Spleen (tissue), 11 donors: ENCODE results near the gene NMT2. TPM values are rescaled to one million over a fixed set of nuclear protein-coding genes. Genes with fewer than 3 reads are reported as not detected.

Experiments
- DNase-seq: peaks from one replicate; pipeline ENCODE4 v3.0.0-alpha.2; 2020
- H3K27ac ChIP-seq, 8 donors: fragments of 200-600 bp; sonication (generic) in 7 of 8; 1 replicate in 4 of 8; 2 replicates in 4 of 8; pipeline versions ENCODE4 v1.5.0 to v1.8.0; 2016 to 2021; ENCODE audit warnings: inconsistent platforms in 4 of 8, mild to moderate bottlenecking in 4 of 8, moderate library complexity in 1 of 8
- H3K27me3 ChIP-seq, 7 donors: fragments of 200-600 bp; sonication (generic) in 6 of 7; replicated peaks in 1 of 7; 1 replicate in 4 of 7; 2 replicates in 3 of 7; pipeline versions ENCODE4 v1.5.0 to v1.8.0; 2016 to 2021; ENCODE audit warnings: inconsistent platforms in 3 of 7, mild to moderate bottlenecking in 1 of 7
- H3K36me3 ChIP-seq, 6 donors: fragments of 200-600 bp; sonication (generic) in 5 of 6; 1 replicate in 4 of 6; 2 replicates in 2 of 6; pipeline versions ENCODE4 v1.5.0 to v1.8.0; 2016 to 2021; ENCODE audit warnings: inconsistent platforms in 2 of 6
- H3K4me1 ChIP-seq, 6 donors: fragments of 200-600 bp; sonication (generic) in 5 of 6; 1 replicate in 3 of 6; 2 replicates in 3 of 6; pipeline versions ENCODE4 v1.5.0 to v1.8.0; 2016 to 2021; ENCODE audit warnings: inconsistent platforms in 3 of 6
- H3K4me3 ChIP-seq, 8 donors: fragments of 200-600 bp; sonication (generic) in 7 of 8; 1 replicate in 4 of 8; 2 replicates in 4 of 8; pipeline versions ENCODE4 v1.5.0 to v1.8.0; 2016 to 2021; ENCODE audit warnings: inconsistent platforms in 4 of 8, mild to moderate bottlenecking in 4 of 8, moderate library complexity in 2 of 8
- H3K9me3 ChIP-seq, 8 donors: fragments of 200-600 bp; sonication (generic) in 7 of 8; 1 replicate in 4 of 8; 2 replicates in 4 of 8; pipeline versions ENCODE4 v1.5.0 to v1.8.0; 2016 to 2021; ENCODE audit warnings: inconsistent platforms in 4 of 8
- CTCF ChIP-seq, 11 experiments: fragments of 200-600 bp in 7 of 11; fragments of 450-650 bp in 4 of 11; sonication (generic) in 4 of 11; IDR thresholded peaks in 8 of 11; conservative IDR thresholded peaks in 3 of 11; 1 replicate in 7 of 11; 2 replicates in 4 of 11; pipeline versions ENCODE4 v1.4.0 to v1.8.0; 2016 to 2021; ENCODE audit warnings: antibody characterized with exemption in 11 of 11, inconsistent platforms in 4 of 11, mild to moderate bottlenecking in 1 of 11
- POLR2A ChIP-seq, 3 donors: fragments of 450-650 bp; IDR thresholded peaks; one replicate each; pipeline ENCODE4 v1.5.1; 2017; ENCODE audit warnings: antibody characterized with exemption in 3 of 3, mild to moderate bottlenecking in 1 of 3
- POLR2AphosphoS5 ChIP-seq, 3 donors: sonication (generic); formaldehyde crosslinking; IDR thresholded peaks; one replicate each; pipeline ENCODE4 v1.5.1; 2017; ENCODE audit warnings: antibody characterized with exemption in 3 of 3
- WGBS, 5 donors: extraction: QIAGEN DNeasy Blood & Tissue Kit in 3 of 5; methylation state at CpG; one replicate each; pipeline versions ENCODE4 v1.1.5 to v1.1.7; 2013 to 2018; 5-methylcytosine and 5-hydroxymethylcytosine counted together
- intact Hi-C: fragments of 100-400 bp; cut with DNase I; formaldehyde crosslinking; loops from one replicate; pipeline ENCODE4 v1.15.0; 2023; ENCODE audit warnings: low total_unique reads
- polyA plus RNA-seq, 3 donors: library from polyadenylated mRNA; stranded (reverse); fragments of 200-250 nt; gene quantifications; one replicate each; pipeline ENCODE4 v1.2.1, GENCODE V29; 2013
- total RNA-seq, 7 donors: library from RNA; depleted of rRNA in 3 of 7; stranded (reverse); fragments of >200 nt in 3 of 7; fragmentation: NEBNext Ultra II Directional in 4 of 7; extraction: Animal tissue kit (Norgen Biotek cat#: 25700) in 4 of 7; gene quantifications; one replicate each; pipeline versions ENCODE4 v1.1.0 to v1.2.1, GENCODE V29; 2016 to 2021
- donor health status: healthy with polysubstance abuse.
- donor health status: DM: no; HTN: no; CAD: no; lungs with moderate emphysema.
- donor health status: DM: no; HTN: no; CAD: no.
- donor health status: Bipolar disorder and iron deficiency.
- donor health status: healthy.
- donor health status: DM: no; HTN: no; CAD: no.
- donor health status: DM: yes; HTN: yes; CAD: no.

Gene NMT2
- total and polyA plus RNA-seq, 10 donors = 4.3 to 19.2 (median 12.8) TPM

GRCh38 chr10:15183689-15184481 lies 15.4 kb upstream of the NMT2 start:
- Histone ChIP-seq H3K4me1 (peaks cover 0 to 5% (median 2%) of the 10 kb centered on the region in 6 donors), H3K27ac (no peak overlapping the region), H3K36me3 (no peaks in the 10 kb centered on the region), H3K27me3 (no peaks in the 10 kb centered on the region), H3K9me3 (no peaks in the 10 kb centered on the region), H3K4me3 (no peak overlapping the region)
- WGBS, 5 donors = 85 to 93% (median 89%) methylated on average over 11 of the region's 11 CpGs
- intact Hi-C loops = no loop called here
- no peak for DNase-seq
- no peak for TF ChIP-seq POLR2AphosphoS5 (IDR thresholded peaks at IDR 0.05)
- TF ChIP-seq CTCF (IDR thresholded peaks at IDR 0.05 in 8 of 11, conservative IDR thresholded peaks at IDR 0.05 in 3 of 11) = no peak
- TF ChIP-seq POLR2A (IDR thresholded peaks at IDR 0.05) = no peak

DNA sequence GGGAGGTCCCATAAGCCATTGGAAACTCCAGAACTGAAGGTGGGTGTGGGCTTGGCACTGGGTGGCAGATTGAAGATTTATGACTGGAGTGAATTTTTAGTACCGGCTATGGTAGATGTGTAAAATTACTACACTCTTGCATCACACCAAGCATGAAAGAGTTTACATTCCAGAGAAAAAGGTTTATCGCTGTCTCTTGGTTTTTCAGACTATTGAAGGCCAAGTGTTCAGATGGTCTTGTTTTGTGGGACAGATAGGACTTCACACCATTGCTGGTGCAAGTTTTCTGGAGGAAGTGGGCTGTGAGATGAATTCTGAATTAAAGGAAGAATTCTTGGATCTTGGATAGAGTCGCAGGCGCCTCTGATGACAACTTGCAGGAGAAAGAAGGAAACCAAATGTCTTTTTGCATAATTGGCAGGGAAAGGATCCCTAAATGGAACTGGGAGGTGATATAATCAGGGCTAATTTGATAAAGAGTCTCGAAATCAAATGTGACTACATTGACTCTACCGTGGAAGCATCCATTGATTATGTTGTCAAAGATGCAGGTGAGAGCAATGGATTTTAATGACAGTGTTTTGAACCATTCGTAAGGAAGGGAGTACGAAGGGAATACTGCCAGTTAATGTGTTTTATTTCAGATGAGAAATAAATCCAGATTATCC lies 14.2 kb upstream of the NMT2 start:
- WGBS, 5 donors = 77 to 88% (median 82%) methylated on average over 8 of the region's 8 CpGs

GRCh38 chr10:15181576-15182156 lies 13.2 kb upstream of the NMT2 start:
- no peak for DNase-seq
- H3K36me3 ChIP-seq = no peaks in the 10 kb centered on the region
- 75 to 96% (median 92%) methylated on average over 2 of the region's 2 CpGs for WGBS, 5 donors
- no peak overlapping the region for H3K27ac ChIP-seq
- H3K4me1 ChIP-seq = no peaks in the 10 kb centered on the region
- no peak overlapping the region for H3K4me3 ChIP-seq
- TF ChIP-seq POLR2A (IDR thresholded peaks at IDR 0.05) (no peak), POLR2AphosphoS5 (IDR thresholded peaks at IDR 0.05) (no peak), CTCF (IDR thresholded peaks at IDR 0.05 in 8 of 11, conservative IDR thresholded peaks at IDR 0.05 in 3 of 11) (no peak)
- H3K9me3 ChIP-seq = no peaks in the 10 kb centered on the region
- H3K27me3 ChIP-seq = no peaks in the 10 kb centered on the region
- intact Hi-C loops = no loop called here

More for the DNA sequence above, 14.2 kb upstream of the NMT2 start:
- Histone ChIP-seq H3K27ac (no peak overlapping the region), H3K27me3 (no peaks in the 10 kb centered on the region), H3K36me3 (no peaks in the 10 kb centered on the region), H3K9me3 (no peaks in the 10 kb centered on the region), H3K4me3 (no peak overlapping the region), H3K4me1 (no peaks in the 10 kb centered on the region)
- no peak for DNase-seq
- intact Hi-C loops = no loop called here
- TF ChIP-seq POLR2A (IDR thresholded peaks at IDR 0.05) (no peak), CTCF (IDR thresholded peaks at IDR 0.05 in 8 of 11, conservative IDR thresholded peaks at IDR 0.05 in 3 of 11) (no peak), POLR2AphosphoS5 (IDR thresholded peaks at IDR 0.05) (no peak)

DNA sequence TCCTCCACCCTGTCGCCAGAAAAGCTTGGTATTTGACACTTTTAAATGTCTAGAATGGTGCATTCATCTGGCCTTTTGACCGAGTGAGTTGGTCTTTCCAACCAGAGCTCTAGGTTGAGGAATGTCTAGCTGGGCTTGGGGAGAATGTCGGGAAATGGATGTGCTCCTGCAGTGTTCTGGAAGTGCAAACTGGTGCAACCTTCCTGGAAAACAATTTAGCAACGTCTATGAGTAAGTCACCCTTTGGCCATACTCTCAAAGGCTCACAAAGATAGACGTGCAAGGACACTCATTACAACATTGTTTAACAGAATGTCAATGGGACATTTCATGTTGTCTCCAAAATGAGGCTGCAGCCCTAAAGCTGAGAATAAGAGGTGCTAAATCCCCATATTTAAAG lies 12.2 kb upstream of the NMT2 start:
- no peaks in the 10 kb centered on the region for H3K9me3 ChIP-seq
- no peak for DNase-seq
- WGBS, 5 donors = 69 to 89% (median 75%) methylated on average over 5 of the region's 5 CpGs
- no peaks in the 10 kb centered on the region for H3K4me1 ChIP-seq
- no peaks in the 10 kb centered on the region for H3K27me3 ChIP-seq
- no peaks in the 10 kb centered on the region for H3K36me3 ChIP-seq
- intact Hi-C loops = no loop called here
- TF ChIP-seq CTCF (IDR thresholded peaks at IDR 0.05 in 8 of 11, conservative IDR thresholded peaks at IDR 0.05 in 3 of 11) (no peak), POLR2A (IDR thresholded peaks at IDR 0.05) (no peak), POLR2AphosphoS5 (IDR thresholded peaks at IDR 0.05) (no peak)
- H3K27ac ChIP-seq = no peak overlapping the region
- no peak overlapping the region for H3K4me3 ChIP-seq
